ENCODE results near the gene ITGA8. TPM values are rescaled to one million over a fixed set of nuclear protein-coding genes. Genes with fewer than 3 reads are reported as not detected.

The ITGA8 gene
- total and polyA plus RNA-seq, 2 of the 13 experiments (the other 11 are each of a cell fraction or from before 2014, with no cell fraction given) = not detected

DNA sequence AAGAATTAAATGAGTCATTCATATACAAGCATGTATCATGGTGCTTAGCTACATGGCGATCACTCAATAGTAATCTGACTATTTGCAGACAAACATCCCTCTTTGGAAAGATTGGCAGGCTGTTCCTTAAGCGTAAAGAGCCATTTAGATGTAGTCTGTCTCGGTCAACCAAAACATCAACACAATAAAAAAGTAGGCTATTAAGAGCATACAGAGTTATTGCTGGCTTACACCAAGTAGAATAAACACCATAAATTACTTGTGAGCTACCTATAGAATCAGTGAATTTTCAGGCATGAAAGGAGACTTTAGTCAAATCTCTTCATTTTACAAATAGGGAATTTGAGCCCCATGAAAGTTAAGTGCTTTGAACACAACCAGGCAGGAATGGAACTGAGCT lies 176.9 kb downstream of the ITGA8 start:
- TF ChIP-seq ZNF12 (CRISPR knock-in tag; IDR thresholded peaks at IDR 0.05) (no peak), SALL1 (CRISPR knock-in tag; IDR thresholded peaks at IDR 0.05) (no peak)
- Histone ChIP-seq H3K4me2 (ENCODE audit: low read depth, low read length) (no peak overlapping the region), H3K27ac (ENCODE audit: extremely low read length, insufficient read depth, low read length) (no peak overlapping the region), H3K79me2 (ENCODE audit: insufficient read depth, low read length) (no peaks in the 10 kb centered on the region), H3K4me1 (ENCODE audit: insufficient read depth, low read length) (no peaks in the 10 kb centered on the region), H2AFZ (ENCODE audit: low read length) (no peak overlapping the region), H3K9ac (ENCODE audit: insufficient read depth, low read depth, low read length) (no peak overlapping the region), H3K4me3 (replicated peaks in 1 of 3; ENCODE audit: insufficient read depth in 1 of 3, low read depth in 2 of 3, low read length in 3 of 3) (no peak overlapping the region), H4K20me1 (ENCODE audit: insufficient read depth, low read length) (no peaks in the 10 kb centered on the region), H3K9me3 (ENCODE audit: low read length) (no peaks in the 10 kb centered on the region), H3K36me3 (replicated peaks in 1 of 2; ENCODE audit: control insufficient read depth in 1 of 2, insufficient read depth in 2 of 2, low read length in 2 of 2) (no peaks in the 10 kb centered on the region), H3K27me3 (ENCODE audit: control insufficient read depth in 1 of 2, insufficient read depth in 2 of 2, low read length in 2 of 2) (peaks cover 0 to 2% of the 10 kb centered on the region in 2 experiments; a peak in 1 of 5 replicates)
- CTCF ChIA-PET (ENCODE audit: low intra/inter-chr PET ratio, low total read pairs) = no interaction called here
- BruUV-seq (replicated peaks) = no TSS peak
- intact Hi-C loops (cut with micrococcal nuclease; ENCODE audit: unreplicated experiment) (no loop called here), in situ Hi-C loops (cut with HindIII; ENCODE audit: extremely low pct_ligation_motif_present, low pct_unique_long_range_greater_than_20kb) (no loop called here)
- POLR2A ChIA-PET = no interaction called here
- FAIRE-seq (no peak), DNase-seq (ENCODE audit: low spot score) (no peak), ATAC-seq (no peak)
- 58% methylated on average over 3 of the region's 3 CpGs for WGBS (ENCODE audit: low lambda C conversion rate)

GRCh38 chr10:15541376-15541775 lies 178.3 kb downstream of the ITGA8 start:
- 0% methylated on average over 1 of the region's 1 CpG for WGBS (ENCODE audit: low lambda C conversion rate)
- no peak overlapping the region for H2AFZ ChIP-seq (ENCODE audit: low read length)
- H3K79me2 ChIP-seq (ENCODE audit: insufficient read depth, low read length) = no peaks in the 10 kb centered on the region
- no peak overlapping the region for H3K4me2 ChIP-seq (ENCODE audit: low read depth, low read length)
- FAIRE-seq (no peak), ATAC-seq (no peak), DNase-seq (ENCODE audit: low spot score) (no peak)
- H3K9ac ChIP-seq (ENCODE audit: insufficient read depth, low read depth, low read length) = no peak overlapping the region
- no peaks in the 10 kb centered on the region for H3K9me3 ChIP-seq (ENCODE audit: low read length)
- intact Hi-C loops (cut with micrococcal nuclease; ENCODE audit: unreplicated experiment) (no loop called here), in situ Hi-C loops (cut with HindIII; ENCODE audit: extremely low pct_ligation_motif_present, low pct_unique_long_range_greater_than_20kb) (no loop called here)
- no peak overlapping the region for H3K4me3 ChIP-seq (replicated peaks in 1 of 3; ENCODE audit: insufficient read depth in 1 of 3, low read depth in 2 of 3, low read length in 3 of 3)
- H3K27me3 ChIP-seq (ENCODE audit: control insufficient read depth in 1 of 2, insufficient read depth in 2 of 2, low read length in 2 of 2) = peaks cover 0 to 15% of the 10 kb centered on the region in 2 experiments; a peak in 2 of 5 replicates
- no peaks in the 10 kb centered on the region for H4K20me1 ChIP-seq (ENCODE audit: insufficient read depth, low read length)
- no peaks in the 10 kb centered on the region for H3K36me3 ChIP-seq (replicated peaks in 1 of 2; ENCODE audit: control insufficient read depth in 1 of 2, insufficient read depth in 2 of 2, low read length in 2 of 2)
- POLR2A ChIA-PET = no interaction called here
- H3K4me1 ChIP-seq (ENCODE audit: insufficient read depth, low read length) = no peaks in the 10 kb centered on the region
- CTCF ChIA-PET (ENCODE audit: low intra/inter-chr PET ratio, low total read pairs) = no interaction called here
- no peak overlapping the region for H3K27ac ChIP-seq (ENCODE audit: extremely low read length, insufficient read depth, low read length)
- BruUV-seq (replicated peaks) = no TSS peak
- TF ChIP-seq RARA (CRISPR knock-in tag; IDR thresholded peaks at IDR 0.05) (no peak), ZSCAN20 (CRISPR knock-in tag; IDR thresholded peaks at IDR 0.05; ENCODE audit: borderline replicate concordance) (no peak), EP300 (IDR thresholded peaks at IDR 0.05; ENCODE audit: low read depth in 2 of 2, low read length in 2 of 2) (no peak), EP300 (CRISPR knock-in tag; IDR thresholded peaks at IDR 0.05; ENCODE audit: borderline replicate concordance) (no peak), SOX13 (IDR thresholded peaks at IDR 0.05) (no peak), SOX13 (CRISPR knock-in tag; conservative IDR thresholded peaks at IDR 0.05 in 1 of 2, IDR thresholded peaks at IDR 0.05 in 1 of 2) (no peak), CEBPB (IDR thresholded peaks at IDR 0.05; ENCODE audit: borderline replicate concordance, low read depth, low read length) (no peak), ZNF644 (CRISPR knock-in tag; IDR thresholded peaks at IDR 0.05; ENCODE audit: low read depth) (no peak), ATM (IDR thresholded peaks at IDR 0.05; ENCODE audit: borderline replicate concordance) (no peak), MAFK (conservative IDR thresholded peaks at IDR 0.05 in 1 of 2, IDR thresholded peaks at IDR 0.05 in 1 of 2; ENCODE audit: low read length in 2 of 2) (no peak), ZNF558 (CRISPR knock-in tag; IDR thresholded peaks at IDR 0.05; ENCODE audit: borderline replicate concordance) (no peak), FOXM1 (CRISPR knock-in tag; IDR thresholded peaks at IDR 0.05) (no peak), MIXL1 (CRISPR knock-in tag; IDR thresholded peaks at IDR 0.05) (no peak), RBM22 (optimal IDR thresholded peaks at IDR 0.05; ENCODE audit: low read length) (no peak)
- TF ChIP-seq, protein P1, sequence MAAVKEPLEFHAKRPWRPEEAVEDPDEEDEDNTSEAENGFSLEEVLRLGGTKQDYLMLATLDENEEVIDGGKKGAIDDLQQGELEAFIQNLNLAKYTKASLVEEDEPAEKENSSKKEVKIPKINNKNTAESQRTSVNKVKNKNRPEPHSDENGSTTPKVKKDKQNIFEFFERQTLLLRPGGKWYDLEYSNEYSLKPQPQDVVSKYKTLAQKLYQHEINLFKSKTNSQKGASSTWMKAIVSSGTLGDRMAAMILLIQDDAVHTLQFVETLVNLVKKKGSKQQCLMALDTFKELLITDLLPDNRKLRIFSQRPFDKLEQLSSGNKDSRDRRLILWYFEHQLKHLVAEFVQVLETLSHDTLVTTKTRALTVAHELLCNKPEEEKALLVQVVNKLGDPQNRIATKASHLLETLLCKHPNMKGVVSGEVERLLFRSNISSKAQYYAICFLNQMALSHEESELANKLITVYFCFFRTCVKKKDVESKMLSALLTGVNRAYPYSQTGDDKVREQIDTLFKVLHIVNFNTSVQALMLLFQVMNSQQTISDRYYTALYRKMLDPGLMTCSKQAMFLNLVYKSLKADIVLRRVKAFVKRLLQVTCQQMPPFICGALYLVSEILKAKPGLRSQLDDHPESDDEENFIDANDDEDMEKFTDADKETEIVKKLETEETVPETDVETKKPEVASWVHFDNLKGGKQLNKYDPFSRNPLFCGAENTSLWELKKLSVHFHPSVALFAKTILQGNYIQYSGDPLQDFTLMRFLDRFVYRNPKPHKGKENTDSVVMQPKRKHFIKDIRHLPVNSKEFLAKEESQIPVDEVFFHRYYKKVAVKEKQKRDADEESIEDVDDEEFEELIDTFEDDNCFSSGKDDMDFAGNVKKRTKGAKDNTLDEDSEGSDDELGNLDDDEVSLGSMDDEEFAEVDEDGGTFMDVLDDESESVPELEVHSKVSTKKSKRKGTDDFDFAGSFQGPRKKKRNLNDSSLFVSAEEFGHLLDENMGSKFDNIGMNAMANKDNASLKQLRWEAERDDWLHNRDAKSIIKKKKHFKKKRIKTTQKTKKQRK (IDR thresholded peaks at IDR 0.05; ENCODE audit: low read length) = no peak

Measured in HepG2 (cell line).